ENCODE measurements around the gene ADORA3.
A peak's percentile ranks its signal among the peaks of the same experiment; 100 is the strongest.

Gene ADORA3

GRCh38 chr1:111484391-111485026, 18.9 kb downstream of the ADORA3 start:
- no peak for DNase-seq
- H3K36me3 ChIP-seq (replicated peaks), result no peaks in the 10 kb centered on the region
- H3K27ac ChIP-seq, result no peak overlapping the region
- no peaks in the 10 kb centered on the region for H3K27me3 ChIP-seq (replicated peaks)
- in situ Hi-C loops (cut with HindIII; ENCODE audit: low pct_ligation_motif_present, low sequenced_read_pairs), result no loop called here
- no peak for TF ChIP-seq CTCF (IDR thresholded peaks at IDR 0.05; ENCODE audit: low read depth, low read length, missing control alignments)
- H3K4me3 ChIP-seq (ENCODE audit: low read depth, low read length), result no peak overlapping the region

- H3K27ac ChIP-seq, result no peak overlapping the region
- no peaks in the 10 kb centered on the region for H3K36me3 ChIP-seq (replicated peaks)
- no peak overlapping the region for H3K4me3 ChIP-seq (ENCODE audit: low read depth, low read length)
- no peaks in the 10 kb centered on the region for H3K27me3 ChIP-seq (replicated peaks)
- DNase-seq, result no peak
- no peak for TF ChIP-seq CTCF (IDR thresholded peaks at IDR 0.05; ENCODE audit: low read depth, low read length, missing control alignments)
- in situ Hi-C loops (cut with HindIII; ENCODE audit: low pct_ligation_motif_present, low sequenced_read_pairs), result no loop called here
These were observed 19.6 kb downstream of the ADORA3 start for GRCh38 chr1:111483876-111484275.

- TF ChIP-seq CTCF (IDR thresholded peaks at IDR 0.05; ENCODE audit: low read depth, low read length, missing control alignments), result no peak
- Histone ChIP-seq H3K4me3 (ENCODE audit: low read depth, low read length) (no peak overlapping the region), H3K27me3 (replicated peaks) (no peaks in the 10 kb centered on the region), H3K36me3 (replicated peaks) (no peaks in the 10 kb centered on the region), H3K27ac (no peak overlapping the region)
- in situ Hi-C loops (cut with HindIII; ENCODE audit: low pct_ligation_motif_present, low sequenced_read_pairs), result no loop called here
- no peak for DNase-seq
These were observed 20.3 kb downstream of the ADORA3 start for GRCh38 chr1:111483166-111483565.

- peak; percentile 49 for DNase-seq
- in situ Hi-C loops (cut with HindIII; ENCODE audit: low pct_ligation_motif_present, low sequenced_read_pairs), result no loop called here
These were observed 21.8 kb downstream of the ADORA3 start for GRCh38 chr1:111481387-111482221.

GRCh38 chr1:111480674-111481073, 22.8 kb downstream of the ADORA3 start:
- no peaks in the 10 kb centered on the region for H3K36me3 ChIP-seq (replicated peaks)
- H3K27ac ChIP-seq, result no peak overlapping the region
- DNase-seq, result no peak
- H3K27me3 ChIP-seq (replicated peaks), result no peaks in the 10 kb centered on the region
- no peak overlapping the region for H3K4me3 ChIP-seq (ENCODE audit: low read depth, low read length)
- no peak for TF ChIP-seq CTCF (IDR thresholded peaks at IDR 0.05; ENCODE audit: low read depth, low read length, missing control alignments)
- in situ Hi-C loops (cut with HindIII; ENCODE audit: low pct_ligation_motif_present, low sequenced_read_pairs), result no loop called here

More at GRCh38 chr1:111481387-111482221, 21.8 kb downstream of the ADORA3 start:
- H3K4me3 ChIP-seq (ENCODE audit: low read depth, low read length), result no peak overlapping the region
- H3K27me3 ChIP-seq (replicated peaks), result no peaks in the 10 kb centered on the region
- no peaks in the 10 kb centered on the region for H3K36me3 ChIP-seq (replicated peaks)
- H3K27ac ChIP-seq, result no peak overlapping the region
- peak; percentile 86 for TF ChIP-seq CTCF (IDR thresholded peaks at IDR 0.05; ENCODE audit: low read depth, low read length, missing control alignments)

Data from brain microvascular endothelial cell (primary cell).